SK-N-MC (cell line): Measurements from ENCODE around the gene MRM1.

Experiments used
- EZH2 ChIP-seq: fragments of 200-600 bp; sonication (generic); IDR thresholded peaks from one replicate; pipeline ENCODE4 v1.6.1; 2017; ENCODE audit warnings: antibody characterized with exemption
- POLR2AphosphoS5 ChIP-seq: IDR thresholded peaks from 2 replicates; pipeline ENCODE4 v1.6.1; 2012; ENCODE audit warnings: mild to moderate bottlenecking, low read depth, low read length, borderline replicate concordance

DNA sequence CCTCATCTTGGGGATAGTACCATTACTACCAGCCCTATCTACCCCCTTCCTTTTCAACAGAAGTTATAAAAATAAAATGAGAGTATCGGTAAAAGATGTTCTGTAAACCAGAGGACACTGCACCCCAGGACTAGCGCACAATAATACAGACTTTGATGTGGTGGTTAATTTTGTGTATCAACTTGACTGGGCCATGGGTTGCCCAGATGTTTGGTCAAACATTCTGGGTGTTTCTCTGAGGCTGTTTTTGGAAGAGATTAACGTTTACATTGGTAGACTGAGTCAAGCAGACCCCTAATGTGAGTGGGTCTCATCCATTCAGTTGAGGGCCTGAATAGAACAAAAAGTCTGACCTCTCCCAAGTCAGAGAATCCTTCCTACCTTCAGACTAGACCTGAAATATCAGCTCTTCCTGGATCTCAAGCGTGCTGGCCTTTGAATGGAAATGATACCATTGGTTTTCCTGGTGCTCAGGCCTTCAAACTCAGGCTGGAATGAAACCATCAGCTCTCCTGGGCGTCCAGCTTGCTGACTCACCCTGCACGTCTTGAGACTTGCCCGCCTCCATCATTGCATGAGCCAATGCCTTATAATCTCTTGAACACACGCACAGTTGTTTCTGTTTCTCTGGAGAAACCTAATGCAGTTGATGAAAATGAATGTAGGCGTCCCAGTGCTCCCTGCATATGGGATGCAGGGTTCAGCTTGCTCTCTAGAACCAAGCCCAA is 10.1 kb downstream of the MRM1 start:
- TF ChIP-seq EZH2 (no peak), POLR2AphosphoS5 (no peak)
